ENCODE data around the gene E2F3.

E2F3 gene

DNA sequence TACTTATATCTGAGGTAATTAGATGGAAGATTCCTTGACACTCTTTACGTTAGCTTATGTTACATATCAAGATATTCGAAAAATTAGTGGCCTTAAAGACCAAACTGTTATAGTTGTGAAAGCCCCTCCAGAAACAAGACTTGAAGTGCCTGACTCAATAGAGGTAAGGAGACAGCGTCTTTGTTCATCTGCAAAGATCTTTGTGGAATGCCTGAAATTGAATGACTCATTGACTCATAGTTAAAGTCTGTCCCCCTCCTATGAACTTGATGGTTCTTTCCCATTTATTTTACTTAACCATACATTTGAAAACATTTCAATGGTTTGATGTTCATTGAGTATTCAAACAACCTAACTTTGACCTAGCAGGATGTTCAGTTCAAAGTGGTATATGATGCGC, 85.0 kb downstream of the E2F3 start:
- Histone ChIP-seq H3K27me3 (ENCODE audit: insufficient read depth, low read length, poor library complexity) (no peaks in the 10 kb centered on the region), H3K36me3 (ENCODE audit: insufficient read depth, low read length) (peaks cover 97% of the 10 kb centered on the region), H3K9ac (ENCODE audit: low read depth, low read length) (no peak overlapping the region), H3K27ac (ENCODE audit: low read length) (no peak overlapping the region), H2AFZ (ENCODE audit: low read depth, low read length) (no peak overlapping the region), H3K4me3 (ENCODE audit: low read depth in 1 of 2, low read length in 2 of 2) (no peak overlapping the region), H3K4me2 (ENCODE audit: insufficient read depth, low read length) (no peak overlapping the region), H3K79me2 (ENCODE audit: insufficient read depth, low read length) (peaks cover 13% of the 10 kb centered on the region), H3K4me1 (ENCODE audit: insufficient read depth, low read length) (no peaks in the 10 kb centered on the region), H4K20me1 (ENCODE audit: insufficient read depth, low read length) (peaks cover 14% of the 10 kb centered on the region; the same call in 1 of the 2 replicates), H3K9me3 (ENCODE audit: insufficient read depth, low read length, severe bottlenecking) (no peaks in the 10 kb centered on the region)
- no peak for DNase-seq
- no peak for ATAC-seq (ENCODE audit: insufficient read depth, low read depth)
- TF ChIP-seq, protein P1, sequence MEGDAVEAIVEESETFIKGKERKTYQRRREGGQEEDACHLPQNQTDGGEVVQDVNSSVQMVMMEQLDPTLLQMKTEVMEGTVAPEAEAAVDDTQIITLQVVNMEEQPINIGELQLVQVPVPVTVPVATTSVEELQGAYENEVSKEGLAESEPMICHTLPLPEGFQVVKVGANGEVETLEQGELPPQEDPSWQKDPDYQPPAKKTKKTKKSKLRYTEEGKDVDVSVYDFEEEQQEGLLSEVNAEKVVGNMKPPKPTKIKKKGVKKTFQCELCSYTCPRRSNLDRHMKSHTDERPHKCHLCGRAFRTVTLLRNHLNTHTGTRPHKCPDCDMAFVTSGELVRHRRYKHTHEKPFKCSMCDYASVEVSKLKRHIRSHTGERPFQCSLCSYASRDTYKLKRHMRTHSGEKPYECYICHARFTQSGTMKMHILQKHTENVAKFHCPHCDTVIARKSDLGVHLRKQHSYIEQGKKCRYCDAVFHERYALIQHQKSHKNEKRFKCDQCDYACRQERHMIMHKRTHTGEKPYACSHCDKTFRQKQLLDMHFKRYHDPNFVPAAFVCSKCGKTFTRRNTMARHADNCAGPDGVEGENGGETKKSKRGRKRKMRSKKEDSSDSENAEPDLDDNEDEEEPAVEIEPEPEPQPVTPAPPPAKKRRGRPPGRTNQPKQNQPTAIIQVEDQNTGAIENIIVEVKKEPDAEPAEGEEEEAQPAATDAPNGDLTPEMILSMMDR (IDR thresholded peaks at IDR 0.05; ENCODE audit: borderline replicate concordance, extremely low read depth, low read length, poor library complexity, severe bottlenecking), result no peak
- TF ChIP-seq EZH2 (IDR thresholded peaks at IDR 0.05; ENCODE audit: borderline replicate concordance, low read depth, low read length, severe bottlenecking), result no peak

DNA sequence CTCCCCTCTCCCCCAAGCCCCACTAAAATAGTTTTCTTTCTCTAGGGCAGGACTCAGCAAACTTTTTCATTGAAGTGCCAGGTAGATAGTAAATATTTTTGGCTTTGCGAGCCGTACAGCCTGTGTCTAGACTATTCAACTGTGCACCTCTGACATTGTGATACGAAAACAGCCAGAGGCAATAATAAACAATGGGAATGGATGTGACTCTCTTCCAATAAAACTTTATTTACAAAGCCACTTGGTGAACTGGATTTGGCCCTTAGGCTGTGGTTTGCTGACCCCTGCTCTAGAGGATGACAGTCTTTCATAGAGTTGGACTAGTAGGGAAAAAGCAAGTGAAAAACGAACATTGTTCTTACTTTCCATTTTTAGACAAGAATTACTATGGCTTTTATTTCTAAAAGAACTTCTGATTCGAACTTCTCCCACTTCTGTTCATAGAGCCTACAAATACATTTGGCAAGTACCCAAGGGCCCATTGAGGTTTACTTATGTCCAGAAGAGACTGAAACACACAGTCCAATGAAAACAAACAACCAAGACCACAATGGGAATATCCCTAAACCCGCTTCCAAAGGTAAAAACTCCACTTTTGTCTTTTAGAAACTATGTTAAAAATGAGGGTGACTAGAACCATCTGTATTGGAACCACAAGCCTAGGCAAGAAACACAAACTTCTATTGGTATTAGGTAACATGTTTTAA, 86.1 kb downstream of the E2F3 start:
- ATAC-seq (ENCODE audit: insufficient read depth, low read depth) (no peak), DNase-seq (no peak)
- Histone ChIP-seq H3K4me1 (ENCODE audit: insufficient read depth, low read length) (no peaks in the 10 kb centered on the region), H3K27me3 (ENCODE audit: insufficient read depth, low read length, poor library complexity) (no peaks in the 10 kb centered on the region), H2AFZ (ENCODE audit: low read depth, low read length) (no peak overlapping the region), H3K36me3 (ENCODE audit: insufficient read depth, low read length) (peaks cover 97% of the 10 kb centered on the region), H3K9me3 (ENCODE audit: insufficient read depth, low read length, severe bottlenecking) (no peaks in the 10 kb centered on the region), H3K4me2 (ENCODE audit: insufficient read depth, low read length) (no peak overlapping the region), H4K20me1 (ENCODE audit: insufficient read depth, low read length) (peaks cover 14% of the 10 kb centered on the region; the same call in 1 of the 2 replicates), H3K79me2 (ENCODE audit: insufficient read depth, low read length) (peaks cover 7% of the 10 kb centered on the region), H3K9ac (ENCODE audit: low read depth, low read length) (no peak overlapping the region), H3K27ac (ENCODE audit: low read length) (no peak overlapping the region), H3K4me3 (ENCODE audit: low read depth in 1 of 2, low read length in 2 of 2) (no peak overlapping the region)
- TF ChIP-seq, protein P1 (IDR thresholded peaks at IDR 0.05; ENCODE audit: borderline replicate concordance, extremely low read depth, low read length, poor library complexity, severe bottlenecking), result no peak
- TF ChIP-seq EZH2 (IDR thresholded peaks at IDR 0.05; ENCODE audit: borderline replicate concordance, low read depth, low read length, severe bottlenecking), result no peak

- H3K9ac ChIP-seq (ENCODE audit: low read depth, low read length), result no peak overlapping the region
- no peaks in the 10 kb centered on the region; the same call in 1 of the 2 replicates for H3K79me2 ChIP-seq (ENCODE audit: insufficient read depth, low read length)
- H3K4me1 ChIP-seq (ENCODE audit: insufficient read depth, low read length), result no peaks in the 10 kb centered on the region
- H4K20me1 ChIP-seq (ENCODE audit: insufficient read depth, low read length), result peaks cover 10% of the 10 kb centered on the region; the same call in 1 of the 2 replicates
- DNase-seq, result no peak
- no peaks in the 10 kb centered on the region for H3K27me3 ChIP-seq (ENCODE audit: insufficient read depth, low read length, poor library complexity)
- peaks cover 77% of the 10 kb centered on the region for H3K36me3 ChIP-seq (ENCODE audit: insufficient read depth, low read length)
- no peak overlapping the region for H2AFZ ChIP-seq (ENCODE audit: low read depth, low read length)
- no peaks in the 10 kb centered on the region for H3K9me3 ChIP-seq (ENCODE audit: insufficient read depth, low read length, severe bottlenecking)
- H3K27ac ChIP-seq (ENCODE audit: low read length), result no peak overlapping the region
- no peak for ATAC-seq (ENCODE audit: insufficient read depth, low read depth)
- no peak overlapping the region for H3K4me2 ChIP-seq (ENCODE audit: insufficient read depth, low read length)
- no peak overlapping the region for H3K4me3 ChIP-seq (ENCODE audit: low read depth in 1 of 2, low read length in 2 of 2)
- TF ChIP-seq, protein P1 (IDR thresholded peaks at IDR 0.05; ENCODE audit: borderline replicate concordance, extremely low read depth, low read length, poor library complexity, severe bottlenecking), result no peak
- TF ChIP-seq EZH2 (IDR thresholded peaks at IDR 0.05; ENCODE audit: borderline replicate concordance, low read depth, low read length, severe bottlenecking), result no peak
Observed at GRCh38 chr6:20490591-20490990, 88.9 kb downstream of the E2F3 start.

Measured in DND-41 (cell line).